Measurements from ENCODE around the gene DNAJB11. TPM values are rescaled to one million over a fixed set of nuclear protein-coding genes. Genes with fewer than 3 reads are reported as not detected.

The DNAJB11 gene
- total and polyA plus RNA-seq, 2 experiments from 2014 or later, result 72.6 to 85.6 TPM

DNA sequence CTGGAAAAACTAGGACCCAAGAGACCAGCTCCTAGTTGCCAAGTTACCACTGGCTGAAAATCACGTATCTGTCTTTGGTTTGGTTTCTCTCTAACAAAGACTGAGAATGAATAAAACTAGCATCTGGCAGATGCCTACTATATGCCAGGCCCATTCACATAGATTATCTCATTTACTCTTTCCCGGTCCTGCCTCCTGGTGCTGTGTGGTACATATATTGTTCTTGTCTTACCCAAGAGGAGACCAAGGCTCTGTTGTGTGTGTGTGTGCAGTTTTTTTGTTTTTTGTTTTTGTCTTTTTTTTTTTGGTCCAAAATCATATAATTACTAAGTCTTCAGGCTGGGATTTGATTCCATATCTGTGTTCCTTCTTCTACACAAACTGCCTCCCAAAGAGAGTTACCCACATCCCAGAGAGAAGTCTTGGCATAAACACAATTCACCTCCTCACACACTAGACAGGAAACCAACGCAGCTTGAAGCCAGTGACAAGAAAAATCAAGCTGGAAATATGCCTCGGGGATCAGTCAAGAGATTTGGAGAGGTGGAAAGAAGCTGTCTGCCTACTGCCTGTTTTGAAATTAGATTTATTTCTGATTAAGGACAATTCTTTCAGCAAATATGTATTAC lies 43.2 kb downstream of the DNAJB11 start:
- Mint-ChIP-seq H3K27ac (no peak overlapping the region), H3K36me3 (ENCODE audit: low read depth) (no peaks in the 10 kb centered on the region), H3K9me3 (peaks cover 3% of the 10 kb centered on the region; the same call in 1 of the 3 replicates), H3K4me1 (peaks cover 13% of the 10 kb centered on the region), H3K27me3 (ENCODE audit: insufficient read depth, low read depth, poor library complexity) (peaks cover 15% of the 10 kb centered on the region), H3K4me3 (no peak overlapping the region)
- Histone ChIP-seq H3K79me2 (replicated peaks; ENCODE audit: insufficient read depth) (no peaks in the 10 kb centered on the region), H3K4me2 (no peak overlapping the region), H3K4me1 (ENCODE audit: insufficient read depth) (peaks cover 11% of the 10 kb centered on the region), H4K20me1 (replicated peaks; ENCODE audit: insufficient read depth) (no peaks in the 10 kb centered on the region), H3K36me3 (ENCODE audit: insufficient read depth) (no peaks in the 10 kb centered on the region), H3K4me3 (no peak overlapping the region), H3K27me3 (ENCODE audit: insufficient read depth) (peaks cover 6% of the 10 kb centered on the region; the same call in 1 of the 2 replicates), H3K9me2 (ENCODE audit: insufficient read depth) (no peaks in the 10 kb centered on the region), H3F3A (replicated peaks; ENCODE audit: low read depth) (no peaks in the 10 kb centered on the region), H2AFZ (no peak overlapping the region), H3K27ac (ENCODE audit: low read depth) (no peak overlapping the region)
- ATAC-seq (no peak), DNase-seq (ENCODE audit: low spot score) (no peak)
- TF ChIP-seq ZNF114 (CRISPR knock-in tag; IDR thresholded peaks at IDR 0.05) (no peak), ETS1 (IDR thresholded peaks at IDR 0.05) (no peak), ZNF331 (CRISPR knock-in tag; IDR thresholded peaks at IDR 0.05; ENCODE audit: low read depth) (no peak), EZH2 (IDR thresholded peaks at IDR 0.05; ENCODE audit: low read depth, unreplicated experiment) (no peak), STAT1 (IDR thresholded peaks at IDR 0.05; ENCODE audit: unreplicated experiment) (no peak), CREB1 (CRISPR knock-in tag; IDR thresholded peaks at IDR 0.05; ENCODE audit: low read depth) (no peak), REST (IDR thresholded peaks at IDR 0.05; ENCODE audit: unreplicated experiment) (no peak), POLR2AphosphoS5 (IDR thresholded peaks at IDR 0.05; ENCODE audit: low read depth) (no peak), JUNB (IDR thresholded peaks at IDR 0.05; ENCODE audit: unreplicated experiment) (no peak)
- TF ChIP-seq, protein P1, sequence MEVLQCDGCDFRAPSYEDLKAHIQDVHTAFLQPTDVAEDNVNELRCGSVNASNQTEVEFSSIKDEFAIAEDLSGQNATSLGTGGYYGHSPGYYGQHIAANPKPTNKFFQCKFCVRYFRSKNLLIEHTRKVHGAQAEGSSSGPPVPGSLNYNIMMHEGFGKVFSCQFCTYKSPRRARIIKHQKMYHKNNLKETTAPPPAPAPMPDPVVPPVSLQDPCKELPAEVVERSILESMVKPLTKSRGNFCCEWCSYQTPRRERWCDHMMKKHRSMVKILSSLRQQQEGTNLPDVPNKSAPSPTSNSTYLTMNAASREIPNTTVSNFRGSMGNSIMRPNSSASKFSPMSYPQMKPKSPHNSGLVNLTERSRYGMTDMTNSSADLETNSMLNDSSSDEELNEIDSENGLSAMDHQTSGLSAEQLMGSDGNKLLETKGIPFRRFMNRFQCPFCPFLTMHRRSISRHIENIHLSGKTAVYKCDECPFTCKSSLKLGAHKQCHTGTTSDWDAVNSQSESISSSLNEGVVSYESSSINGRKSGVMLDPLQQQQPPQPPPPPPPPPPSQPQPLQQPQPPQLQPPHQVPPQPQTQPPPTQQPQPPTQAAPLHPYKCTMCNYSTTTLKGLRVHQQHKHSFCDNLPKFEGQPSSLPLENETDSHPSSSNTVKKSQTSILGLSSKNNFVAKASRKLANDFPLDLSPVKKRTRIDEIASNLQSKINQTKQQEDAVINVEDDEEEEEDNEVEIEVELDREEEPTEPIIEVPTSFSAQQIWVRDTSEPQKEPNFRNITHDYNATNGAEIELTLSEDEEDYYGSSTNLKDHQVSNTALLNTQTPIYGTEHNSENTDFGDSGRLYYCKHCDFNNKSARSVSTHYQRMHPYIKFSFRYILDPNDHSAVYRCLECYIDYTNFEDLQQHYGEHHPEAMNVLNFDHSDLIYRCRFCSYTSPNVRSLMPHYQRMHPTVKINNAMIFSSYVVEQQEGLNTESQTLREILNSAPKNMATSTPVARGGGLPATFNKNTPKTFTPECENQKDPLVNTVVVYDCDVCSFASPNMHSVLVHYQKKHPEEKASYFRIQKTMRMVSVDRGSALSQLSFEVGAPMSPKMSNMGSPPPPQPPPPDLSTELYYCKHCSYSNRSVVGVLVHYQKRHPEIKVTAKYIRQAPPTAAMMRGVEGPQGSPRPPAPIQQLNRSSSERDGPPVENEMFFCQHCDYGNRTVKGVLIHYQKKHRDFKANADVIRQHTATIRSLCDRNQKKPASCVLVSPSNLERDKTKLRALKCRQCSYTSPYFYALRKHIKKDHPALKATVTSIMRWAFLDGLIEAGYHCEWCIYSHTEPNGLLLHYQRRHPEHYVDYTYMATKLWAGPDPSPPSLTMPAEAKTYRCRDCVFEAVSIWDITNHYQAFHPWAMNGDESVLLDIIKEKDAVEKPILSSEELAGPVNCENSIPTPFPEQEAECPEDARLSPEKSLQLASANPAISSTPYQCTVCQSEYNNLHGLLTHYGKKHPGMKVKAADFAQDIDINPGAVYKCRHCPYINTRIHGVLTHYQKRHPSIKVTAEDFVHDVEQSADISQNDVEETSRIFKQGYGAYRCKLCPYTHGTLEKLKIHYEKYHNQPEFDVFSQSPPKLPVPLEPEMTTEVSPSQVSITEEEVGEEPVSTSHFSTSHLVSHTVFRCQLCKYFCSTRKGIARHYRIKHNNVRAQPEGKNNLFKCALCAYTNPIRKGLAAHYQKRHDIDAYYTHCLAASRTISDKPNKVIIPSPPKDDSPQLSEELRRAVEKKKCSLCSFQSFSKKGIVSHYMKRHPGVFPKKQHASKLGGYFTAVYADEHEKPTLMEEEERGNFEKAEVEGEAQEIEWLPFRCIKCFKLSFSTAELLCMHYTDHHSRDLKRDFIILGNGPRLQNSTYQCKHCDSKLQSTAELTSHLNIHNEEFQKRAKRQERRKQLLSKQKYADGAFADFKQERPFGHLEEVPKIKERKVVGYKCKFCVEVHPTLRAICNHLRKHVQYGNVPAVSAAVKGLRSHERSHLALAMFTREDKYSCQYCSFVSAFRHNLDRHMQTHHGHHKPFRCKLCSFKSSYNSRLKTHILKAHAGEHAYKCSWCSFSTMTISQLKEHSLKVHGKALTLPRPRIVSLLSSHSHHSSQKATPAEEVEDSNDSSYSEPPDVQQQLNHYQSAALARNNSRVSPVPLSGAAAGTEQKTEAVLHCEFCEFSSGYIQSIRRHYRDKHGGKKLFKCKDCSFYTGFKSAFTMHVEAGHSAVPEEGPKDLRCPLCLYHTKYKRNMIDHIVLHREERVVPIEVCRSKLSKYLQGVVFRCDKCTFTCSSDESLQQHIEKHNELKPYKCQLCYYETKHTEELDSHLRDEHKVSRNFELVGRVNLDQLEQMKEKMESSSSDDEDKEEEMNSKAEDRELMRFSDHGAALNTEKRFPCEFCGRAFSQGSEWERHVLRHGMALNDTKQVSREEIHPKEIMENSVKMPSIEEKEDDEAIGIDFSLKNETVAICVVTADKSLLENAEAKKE (CRISPR knock-in tag; IDR thresholded peaks at IDR 0.05), result no peak
- TF ChIP-seq, protein P2, sequence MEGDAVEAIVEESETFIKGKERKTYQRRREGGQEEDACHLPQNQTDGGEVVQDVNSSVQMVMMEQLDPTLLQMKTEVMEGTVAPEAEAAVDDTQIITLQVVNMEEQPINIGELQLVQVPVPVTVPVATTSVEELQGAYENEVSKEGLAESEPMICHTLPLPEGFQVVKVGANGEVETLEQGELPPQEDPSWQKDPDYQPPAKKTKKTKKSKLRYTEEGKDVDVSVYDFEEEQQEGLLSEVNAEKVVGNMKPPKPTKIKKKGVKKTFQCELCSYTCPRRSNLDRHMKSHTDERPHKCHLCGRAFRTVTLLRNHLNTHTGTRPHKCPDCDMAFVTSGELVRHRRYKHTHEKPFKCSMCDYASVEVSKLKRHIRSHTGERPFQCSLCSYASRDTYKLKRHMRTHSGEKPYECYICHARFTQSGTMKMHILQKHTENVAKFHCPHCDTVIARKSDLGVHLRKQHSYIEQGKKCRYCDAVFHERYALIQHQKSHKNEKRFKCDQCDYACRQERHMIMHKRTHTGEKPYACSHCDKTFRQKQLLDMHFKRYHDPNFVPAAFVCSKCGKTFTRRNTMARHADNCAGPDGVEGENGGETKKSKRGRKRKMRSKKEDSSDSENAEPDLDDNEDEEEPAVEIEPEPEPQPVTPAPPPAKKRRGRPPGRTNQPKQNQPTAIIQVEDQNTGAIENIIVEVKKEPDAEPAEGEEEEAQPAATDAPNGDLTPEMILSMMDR (conservative IDR thresholded peaks at IDR 0.05; ENCODE audit: low read depth in 2 of 2), result no peak
